Esophagus squamous epithelium (tissue), 4 donors: Measurements from ENCODE around the gene RPGRIP1.

Experiments used
- CTCF ChIP-seq, 6 experiments: fragments of 450-650 bp in 4 of 6; fragments of 200-600 bp in 2 of 6; sonication (generic) in 2 of 6; IDR thresholded peaks; one replicate each; pipeline ENCODE4 v1.5.1; 2016 to 2019; ENCODE audit warnings: antibody characterized with exemption in 6 of 6, mild to moderate bottlenecking in 4 of 6, moderate library complexity in 4 of 6
- POLR2A ChIP-seq, 4 donors: fragments of 450-650 bp; IDR thresholded peaks; one replicate each; pipeline ENCODE4 v1.6.1; 2017; ENCODE audit warnings: antibody characterized with exemption in 4 of 4, mild to moderate bottlenecking in 4 of 4, moderate library complexity in 3 of 4

GRCh38 chr14:21309238-21309636 is 29.4 kb downstream of the RPGRIP1 start:
- no peak for TF ChIP-seq POLR2A (IDR thresholded peaks at IDR 0.05)
- no peak for TF ChIP-seq CTCF (IDR thresholded peaks at IDR 0.05)
